Daoy (cell line): Measurements from ENCODE around the gene PRRT4. TPM values are rescaled to one million over a fixed set of nuclear protein-coding genes. Genes with fewer than 3 reads are reported as not detected.

Source experiments
- DNase-seq: peaks from one replicate; pipeline ENCODE4 v3.0.0-alpha.2; 2015; ENCODE audit warnings: low read depth
- total RNA-seq: library from RNA; depleted of rRNA; stranded (reverse); fragments of >200 nt; shearing (Covaris generic); gene quantifications from 2 replicates; pipeline ENCODE4 v1.2.3, GENCODE V29; 2014

Gene PRRT4
- total RNA-seq, 1 experiment from 2014 or later: not detected

DNA sequence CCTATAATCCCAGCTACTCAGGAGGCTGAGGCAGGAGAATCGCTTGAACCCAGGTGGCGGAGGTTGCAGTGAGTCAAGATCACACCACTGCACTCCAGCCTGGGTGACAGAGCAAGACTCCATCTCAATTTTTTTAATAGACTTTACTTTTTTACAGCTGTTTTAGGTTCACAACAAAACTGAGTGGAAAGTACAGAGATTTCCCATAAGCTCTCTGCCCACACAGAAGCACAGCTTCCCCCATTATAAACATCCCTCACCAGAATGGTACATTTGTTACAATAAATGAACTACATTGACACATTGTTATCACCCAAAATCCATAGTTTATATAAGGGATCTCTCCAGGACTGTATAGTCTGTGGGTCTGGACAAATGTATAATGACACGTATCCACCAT, 14.6 kb upstream of the PRRT4 start:
- DNase-seq: no peak

GRCh38 chr7:128374041-128374440, 12.6 kb upstream of the PRRT4 start:
- no peak for DNase-seq

DNA sequence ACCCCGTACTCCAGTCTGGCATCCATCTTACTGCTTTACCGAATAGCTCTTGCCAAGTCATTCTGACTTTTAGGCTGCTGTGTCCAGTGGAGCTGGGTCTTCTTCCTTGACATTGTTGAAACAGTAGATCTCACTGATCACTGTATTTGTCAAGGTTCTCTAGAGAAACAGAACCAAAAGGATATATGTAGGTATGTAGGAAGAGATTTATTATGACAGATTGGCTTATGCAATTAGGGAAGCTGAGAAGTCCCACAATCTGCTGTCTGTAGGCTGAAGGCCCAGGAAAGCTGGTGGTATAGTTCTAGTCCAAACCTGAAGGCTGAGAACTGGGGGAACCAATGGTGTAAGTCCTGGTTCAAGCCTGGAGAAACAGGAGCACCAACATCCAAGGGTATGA, 12.1 kb upstream of the PRRT4 start:
- DNase-seq: no peak

DNA sequence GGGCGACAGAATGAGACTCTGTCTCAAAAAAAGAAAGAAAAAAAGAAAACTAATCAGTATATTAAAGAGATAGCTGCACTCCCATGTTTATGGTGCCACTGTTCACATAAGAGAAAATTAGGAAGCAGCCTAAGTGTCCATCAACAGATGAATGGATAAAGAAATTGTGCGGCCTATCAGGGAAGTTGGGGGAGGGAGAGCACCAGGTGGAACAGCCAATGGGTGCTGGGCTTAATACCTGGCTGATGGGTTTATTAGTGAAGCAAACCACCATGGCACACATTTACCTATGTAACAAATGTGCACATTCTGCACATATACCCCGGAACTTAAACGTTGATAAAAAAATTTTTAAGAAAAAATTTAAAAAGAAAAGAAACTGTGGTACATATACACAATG, 9.0 kb upstream of the PRRT4 start:
- no peak for DNase-seq

GRCh38 chr7:128366986-128367385, 5.5 kb upstream of the PRRT4 start:
- no peak for DNase-seq

DNA sequence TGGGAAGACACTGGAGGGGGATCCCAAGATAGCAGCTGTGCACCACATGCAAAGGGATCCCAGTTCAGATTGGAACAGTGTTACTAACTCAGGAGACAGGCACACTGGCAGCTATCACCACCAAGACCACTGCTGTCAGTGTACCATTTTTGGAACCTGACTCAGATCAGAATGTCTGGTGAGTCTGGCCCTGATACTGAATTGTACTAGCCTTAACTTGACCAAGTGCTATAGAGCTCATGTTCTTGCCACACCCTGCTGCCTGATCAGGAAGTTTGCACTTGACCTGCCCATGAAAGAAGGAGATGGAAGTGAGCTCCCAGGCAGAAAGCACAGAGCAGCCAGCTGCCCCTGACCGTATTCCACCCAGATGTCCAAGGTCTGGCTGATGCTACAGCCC, 4.8 kb upstream of the PRRT4 start:
- no peak for DNase-seq

DNA sequence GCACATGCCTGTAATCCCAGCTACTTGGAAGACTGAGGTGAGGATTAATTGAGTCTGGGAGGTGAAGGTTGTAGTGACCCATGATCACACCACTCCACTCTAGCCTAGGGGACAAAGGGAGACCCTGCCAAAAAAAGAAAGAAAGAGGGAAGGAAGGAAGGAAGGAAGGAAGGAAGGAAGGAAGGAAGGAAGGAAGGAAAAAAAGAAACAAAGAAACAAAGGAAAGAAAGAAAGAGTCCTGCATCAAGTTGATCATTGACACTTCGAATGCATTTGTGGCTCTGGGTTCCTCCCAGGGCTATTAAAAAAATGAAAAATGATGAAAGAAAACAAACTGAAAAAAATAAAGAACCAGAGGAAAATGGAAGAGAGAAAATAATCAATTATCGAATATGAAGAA, 3.9 kb upstream of the PRRT4 start:
- DNase-seq: no peak

DNA sequence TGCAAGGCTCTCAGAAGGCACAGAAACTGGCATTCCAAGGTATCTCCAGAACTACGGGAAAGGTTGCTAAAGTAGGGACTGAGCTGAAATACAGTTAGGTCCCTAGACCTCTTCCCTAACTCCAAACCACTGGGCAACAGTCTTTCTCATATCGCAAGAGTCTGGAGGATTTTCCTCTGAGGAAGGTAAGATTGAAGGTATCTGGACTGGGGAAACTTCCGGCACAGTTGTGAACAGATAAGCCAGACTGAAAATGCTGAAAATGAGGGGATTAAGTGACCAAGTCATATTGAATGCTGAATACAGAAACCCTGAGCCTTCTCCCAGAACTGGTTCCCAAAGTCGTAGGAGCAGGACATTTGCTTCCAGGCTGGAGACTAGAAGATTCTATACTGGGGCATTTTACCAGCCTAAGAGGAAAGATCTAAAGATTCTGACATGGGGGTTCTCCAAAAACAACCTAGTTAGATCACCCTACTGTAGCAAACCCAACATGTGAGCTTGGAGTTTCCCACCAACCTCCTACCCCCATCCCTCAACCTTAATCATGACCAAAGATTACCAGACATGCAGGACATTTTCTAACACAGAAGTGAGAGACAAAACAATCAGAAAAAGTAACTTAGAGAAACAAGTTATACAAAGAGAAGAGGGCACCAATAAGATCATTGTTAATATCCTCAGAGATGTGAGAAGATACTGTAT, 2.8 kb upstream of the PRRT4 start:
- DNase-seq: no peak

DNA sequence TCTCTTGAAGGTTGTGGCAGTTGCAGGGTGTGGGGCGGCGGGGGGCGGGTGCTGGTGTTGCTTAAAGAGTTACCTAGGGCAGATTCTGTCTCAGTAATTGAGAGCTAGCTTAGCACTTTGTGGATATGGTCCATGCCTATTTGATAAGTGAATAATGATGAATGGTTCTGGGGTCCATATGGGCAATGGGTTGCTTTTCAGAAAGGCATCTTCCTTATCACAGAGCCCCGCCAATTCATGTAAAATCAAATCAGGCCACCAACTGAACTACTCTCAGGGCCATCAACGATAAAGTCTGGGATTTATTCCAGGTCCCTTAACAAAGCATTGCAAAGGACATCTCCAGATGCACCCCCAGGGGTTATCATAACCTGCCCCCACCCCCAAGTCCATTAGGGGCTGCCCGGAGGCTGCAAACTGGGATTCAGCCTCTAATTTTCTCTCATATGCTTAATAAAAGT, 1.8 kb upstream of the PRRT4 start:
- DNase-seq: no peak

GRCh38 chr7:128362670-128363069, 1.2 kb upstream of the PRRT4 start:
- no peak for DNase-seq

DNA sequence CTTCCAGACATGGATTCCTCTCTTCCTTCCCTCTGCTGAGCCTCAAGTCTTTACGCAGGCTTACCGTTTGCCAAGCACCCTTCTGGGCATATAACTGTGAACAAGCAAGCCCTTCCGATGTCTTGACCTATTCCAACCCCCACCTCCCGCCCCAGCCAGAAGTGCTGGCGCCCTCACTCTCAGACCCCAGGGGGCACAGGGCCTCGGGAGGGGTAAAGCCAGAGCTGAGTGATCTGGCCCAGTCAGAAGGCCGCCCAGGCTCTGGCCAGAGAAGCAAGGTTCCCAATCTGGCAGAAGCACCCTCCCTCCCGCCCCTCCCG, 1.2 kb downstream of the PRRT4 start:
- DNase-seq: no peak

DNA sequence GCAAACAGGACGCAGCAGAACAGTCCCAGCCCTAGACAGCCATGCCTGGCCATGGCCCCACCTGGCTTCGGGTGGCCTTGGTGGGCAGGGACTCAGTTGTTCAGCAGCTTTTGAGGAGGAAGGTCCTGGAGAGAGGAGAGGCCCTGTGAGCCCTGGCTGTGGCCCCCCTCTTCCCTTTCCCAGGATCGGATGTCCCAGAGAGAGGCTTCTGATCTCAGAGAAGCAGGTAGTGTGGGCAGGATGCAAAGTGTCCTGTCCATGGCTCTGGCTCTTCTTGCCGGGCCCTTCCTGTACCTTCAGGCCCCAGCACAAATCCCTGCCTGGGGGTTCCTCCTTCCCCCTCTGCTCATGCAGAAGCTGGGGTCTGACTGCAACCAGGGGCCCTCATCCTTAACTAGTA, 1.6 kb downstream of the PRRT4 start:
- no peak for DNase-seq

GRCh38 chr7:128359336-128359735, 2.2 kb downstream of the PRRT4 start:
- no peak for DNase-seq

- no peak for DNase-seq
Measured at GRCh38 chr7:128358233-128358632, 3.3 kb downstream of the PRRT4 start.

- DNase-seq: no peak
Measured at GRCh38 chr7:128357217-128357613, 4.3 kb downstream of the PRRT4 start.

DNA sequence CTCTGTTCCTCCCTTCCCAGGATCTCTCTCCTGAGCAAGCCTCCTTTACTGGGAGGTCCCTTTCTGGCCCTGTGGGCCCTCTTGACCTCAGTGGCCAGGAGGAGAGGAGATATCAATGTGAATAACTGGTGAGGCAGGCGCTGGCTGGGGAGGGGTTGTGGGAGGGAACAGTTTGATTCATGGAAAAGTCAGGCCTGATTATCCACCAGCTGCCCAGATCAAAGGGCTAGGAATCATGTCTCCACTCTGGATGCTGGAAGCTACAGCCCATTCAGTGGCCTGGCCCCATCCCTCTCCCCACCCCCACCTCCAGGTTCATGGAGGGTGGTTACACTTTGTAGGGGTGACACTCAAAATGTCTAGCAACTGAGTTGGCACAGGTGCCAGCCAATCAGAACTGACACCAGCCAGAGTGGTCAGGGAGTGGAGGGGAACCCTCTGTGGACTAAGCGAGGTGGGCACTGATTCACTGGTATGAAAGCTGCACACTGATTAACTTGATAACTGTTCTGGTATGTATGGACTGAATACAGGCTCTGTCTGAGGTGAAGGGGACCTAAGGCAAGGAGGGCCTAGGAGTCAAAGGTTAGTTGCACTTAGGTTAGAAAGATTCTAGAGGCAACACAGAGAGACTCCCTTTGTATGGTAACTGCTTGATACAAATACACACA, 4.8 kb downstream of the PRRT4 start:
- no peak for DNase-seq

DNA sequence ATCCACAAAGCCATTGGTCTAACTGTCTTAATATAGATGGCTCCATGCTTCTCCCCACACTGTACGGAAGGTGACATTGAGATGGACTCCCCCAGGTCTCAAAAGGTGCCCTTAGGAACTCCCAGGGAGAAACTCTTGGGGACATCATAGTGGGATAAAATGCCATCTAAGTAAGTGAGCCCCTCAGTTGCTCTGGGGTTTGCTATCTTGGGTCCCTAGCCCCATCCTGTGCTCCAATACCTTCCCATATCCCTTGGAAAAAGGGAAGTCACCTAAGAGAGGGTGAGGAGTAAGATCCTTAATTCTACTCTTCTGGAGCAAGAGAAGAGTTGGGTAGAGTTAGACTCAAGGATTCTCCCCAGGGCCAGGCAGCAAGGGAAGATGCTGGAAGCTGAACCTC, 7.9 kb downstream of the PRRT4 start:
- DNase-seq: no peak

- DNase-seq: no peak
Measured at GRCh38 chr7:128353189-128353588, 8.3 kb downstream of the PRRT4 start.

- no peak for DNase-seq
Measured at GRCh38 chr7:128352636-128353035, 8.9 kb downstream of the PRRT4 start.

- DNase-seq: peak; percentile 85
Measured at GRCh38 chr7:128352153-128352537, 9.3 kb downstream of the PRRT4 start.

DNA sequence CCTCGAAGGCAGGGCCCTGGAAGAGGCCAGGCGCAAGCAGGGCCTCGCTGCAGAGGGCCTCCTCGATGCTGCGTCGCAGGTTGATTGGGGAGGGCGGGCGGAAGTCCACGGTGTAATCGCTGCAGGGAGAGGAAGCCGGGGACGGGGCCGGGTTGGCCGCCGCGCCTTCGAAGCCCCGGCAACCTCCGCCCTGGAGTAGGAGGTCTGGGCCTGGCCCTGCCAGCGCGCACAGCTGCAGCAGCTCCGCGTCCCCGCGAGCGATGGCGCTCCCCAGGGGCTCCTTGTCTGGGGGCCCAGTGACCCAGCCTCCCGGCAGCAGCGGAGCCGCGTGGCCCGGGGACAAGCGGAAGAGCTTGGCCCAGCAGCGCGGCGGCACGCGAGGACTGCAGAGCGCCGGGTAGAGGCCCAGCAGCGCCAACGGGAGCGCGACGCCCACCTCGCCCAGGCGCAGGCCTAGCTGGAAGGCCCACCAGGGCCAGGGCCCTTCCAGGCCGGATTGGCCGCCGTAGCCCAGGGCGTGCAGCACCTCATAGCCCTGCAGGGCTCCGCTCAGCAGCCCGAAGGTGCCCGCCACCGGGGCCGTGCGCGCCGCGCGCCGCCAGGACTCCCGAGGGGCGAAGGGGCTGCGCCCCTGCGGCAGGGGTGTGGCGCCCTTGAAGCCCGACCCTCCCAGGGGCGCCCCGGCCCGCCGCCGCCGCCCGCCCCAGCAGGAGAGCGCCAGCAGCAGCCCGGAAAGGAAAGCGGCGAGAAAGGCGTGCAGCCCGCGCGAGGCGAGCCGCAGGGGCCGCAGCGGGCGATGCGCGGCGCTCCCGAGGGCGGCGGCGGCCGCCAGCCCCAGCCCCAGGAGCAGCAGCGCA, 10.0 kb downstream of the PRRT4 start:
- DNase-seq: no peak

DNA sequence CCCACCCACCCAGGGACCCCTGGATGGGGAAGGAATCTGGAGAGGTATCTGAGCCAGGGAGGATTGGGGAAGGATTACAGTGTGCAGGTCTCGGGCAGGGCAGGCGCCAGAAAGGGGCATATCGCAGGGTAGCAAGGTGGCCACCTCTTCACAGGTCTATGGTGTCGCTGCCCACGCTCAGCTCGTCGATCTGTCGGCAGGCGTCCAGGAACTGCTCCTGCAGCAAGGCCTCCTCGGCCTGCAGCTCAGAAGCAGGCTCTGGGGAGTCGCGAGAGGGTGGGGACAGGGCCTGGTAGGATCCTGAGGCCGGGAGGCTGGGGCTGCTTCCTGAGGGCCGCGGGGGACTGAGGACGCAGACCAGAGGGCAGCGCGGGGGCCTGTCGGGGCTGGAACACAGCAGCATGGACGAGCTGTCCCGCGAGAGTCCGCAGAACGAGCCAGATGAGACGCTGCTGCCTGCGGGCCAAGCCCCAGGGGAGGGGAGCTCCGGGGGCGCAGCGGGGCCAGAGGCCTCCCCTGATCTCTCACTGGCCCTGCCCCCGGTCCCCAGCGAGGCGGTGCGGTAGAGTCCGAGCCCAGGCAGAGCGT, 10.7 kb downstream of the PRRT4 start:
- no peak for DNase-seq

GRCh38 chr7:128349466-128349825, 12.0 kb downstream of the PRRT4 start:
- no peak for DNase-seq
